ENCODE measurements around the gene CRIM1. TPM values are rescaled to one million over a fixed set of nuclear protein-coding genes. Genes with fewer than 3 reads are reported as not detected.

Gene CRIM1
- total RNA-seq, 1 experiment from 2014 or later: 46.5 TPM

- H3K4me1 ChIP-seq (ENCODE audit: insufficient read depth, low read length, poor library complexity, severe bottlenecking): peaks cover 36% of the 10 kb centered on the region
- no peak overlapping the region for H3K4me3 ChIP-seq (ENCODE audit: low read depth, low read length, poor library complexity, severe bottlenecking)
- intact Hi-C loops (cut with micrococcal nuclease; ENCODE audit: unreplicated experiment): no loop called here
- DNase-seq (ENCODE audit: low spot score): no peak
- no TSS peak for BruUV-seq (replicated peaks)
- H3K36me3 ChIP-seq (ENCODE audit: insufficient read depth, low read length, poor library complexity, severe bottlenecking): no peaks in the 10 kb centered on the region
- CTCF ChIA-PET: no interaction called here
- no peak for TF ChIP-seq CTCF (conservative IDR thresholded peaks at IDR 0.05; ENCODE audit: low read depth, low read length)
- no peak for TF ChIP-seq EZH2 (IDR thresholded peaks at IDR 0.05; ENCODE audit: borderline replicate concordance, low read depth, low read length, poor library complexity, severe bottlenecking)
- POLR2A ChIA-PET (ENCODE audit: low non-redundant PET): no interaction called here
- H3K27me3 ChIP-seq (replicated peaks; ENCODE audit: insufficient read depth, low read depth, low read length, poor library complexity): no peaks in the 10 kb centered on the region
- H3K27ac ChIP-seq (ENCODE audit: low read depth, low read length, poor library complexity, severe bottlenecking): peak overlapping the region; percentile 32
- no peaks in the 10 kb centered on the region for H3K9me3 ChIP-seq (ENCODE audit: low read depth, low read length, poor library complexity, severe bottlenecking)
Measured at GRCh38 chr2:36388472-36388871, 32.9 kb downstream of the CRIM1 start.

- ChIA-PET POLR2A (ENCODE audit: low non-redundant PET) (no interaction called here), CTCF (interaction anchor here (0.9 kb wide), 1 partner anchor 31 kb away, joined by 3 read pairs; no protein-coding TSS in a partner anchor)
- Histone ChIP-seq H3K4me1 (ENCODE audit: insufficient read depth, low read length, poor library complexity, severe bottlenecking) (peaks cover 36% of the 10 kb centered on the region), H3K27ac (ENCODE audit: low read depth, low read length, poor library complexity, severe bottlenecking) (peak overlapping the region; percentile 32), H3K27me3 (replicated peaks; ENCODE audit: insufficient read depth, low read depth, low read length, poor library complexity) (no peaks in the 10 kb centered on the region), H3K9me3 (ENCODE audit: low read depth, low read length, poor library complexity, severe bottlenecking) (no peaks in the 10 kb centered on the region), H3K36me3 (ENCODE audit: insufficient read depth, low read length, poor library complexity, severe bottlenecking) (no peaks in the 10 kb centered on the region), H3K4me3 (ENCODE audit: low read depth, low read length, poor library complexity, severe bottlenecking) (no peak overlapping the region)
- BruUV-seq (replicated peaks): no TSS peak
- intact Hi-C loops (cut with micrococcal nuclease; ENCODE audit: unreplicated experiment): no loop called here
- TF ChIP-seq CTCF (conservative IDR thresholded peaks at IDR 0.05; ENCODE audit: low read depth, low read length) (no peak), EZH2 (IDR thresholded peaks at IDR 0.05; ENCODE audit: borderline replicate concordance, low read depth, low read length, poor library complexity, severe bottlenecking) (no peak)
- peak; percentile 66 for DNase-seq (ENCODE audit: low spot score)
Measured at GRCh38 chr2:36389091-36389564, 33.5 kb downstream of the CRIM1 start.

- Histone ChIP-seq H3K4me3 (ENCODE audit: low read depth, low read length, poor library complexity, severe bottlenecking) (no peak overlapping the region), H3K36me3 (ENCODE audit: insufficient read depth, low read length, poor library complexity, severe bottlenecking) (no peaks in the 10 kb centered on the region), H3K27ac (ENCODE audit: low read depth, low read length, poor library complexity, severe bottlenecking) (no peak overlapping the region), H3K4me1 (ENCODE audit: insufficient read depth, low read length, poor library complexity, severe bottlenecking) (peaks cover 39% of the 10 kb centered on the region), H3K9me3 (ENCODE audit: low read depth, low read length, poor library complexity, severe bottlenecking) (no peaks in the 10 kb centered on the region), H3K27me3 (replicated peaks; ENCODE audit: insufficient read depth, low read depth, low read length, poor library complexity) (no peaks in the 10 kb centered on the region)
- BruUV-seq (replicated peaks): no TSS peak
- CTCF ChIA-PET: interaction anchor here (0.9 kb wide), 1 partner anchor 31 kb away, joined by 3 read pairs; no protein-coding TSS in a partner anchor
- TF ChIP-seq CTCF (conservative IDR thresholded peaks at IDR 0.05; ENCODE audit: low read depth, low read length): no peak
- no peak for TF ChIP-seq EZH2 (IDR thresholded peaks at IDR 0.05; ENCODE audit: borderline replicate concordance, low read depth, low read length, poor library complexity, severe bottlenecking)
- intact Hi-C loops (cut with micrococcal nuclease; ENCODE audit: unreplicated experiment): no loop called here
- DNase-seq (ENCODE audit: low spot score): no peak
- POLR2A ChIA-PET (ENCODE audit: low non-redundant PET): no interaction called here
Measured at GRCh38 chr2:36389577-36389976, 34.0 kb downstream of the CRIM1 start.

Data from A673 (cell line).